EH (cell line): ENCODE data around the gene DIS3L2.
A peak's percentile ranks its signal among the peaks of the same experiment; 100 is the strongest.
"Not testable (repeated sequence)": the region's sequence is repeated elsewhere in the genome, so short reads cannot be mapped to it uniquely, and the experiment has no call there.

Experiments used
- DNase-seq: peaks from one replicate; pipeline ENCODE4 v3.0.0-alpha.2; 2015; ENCODE audit warnings: low read depth

The DIS3L2 gene

DNA sequence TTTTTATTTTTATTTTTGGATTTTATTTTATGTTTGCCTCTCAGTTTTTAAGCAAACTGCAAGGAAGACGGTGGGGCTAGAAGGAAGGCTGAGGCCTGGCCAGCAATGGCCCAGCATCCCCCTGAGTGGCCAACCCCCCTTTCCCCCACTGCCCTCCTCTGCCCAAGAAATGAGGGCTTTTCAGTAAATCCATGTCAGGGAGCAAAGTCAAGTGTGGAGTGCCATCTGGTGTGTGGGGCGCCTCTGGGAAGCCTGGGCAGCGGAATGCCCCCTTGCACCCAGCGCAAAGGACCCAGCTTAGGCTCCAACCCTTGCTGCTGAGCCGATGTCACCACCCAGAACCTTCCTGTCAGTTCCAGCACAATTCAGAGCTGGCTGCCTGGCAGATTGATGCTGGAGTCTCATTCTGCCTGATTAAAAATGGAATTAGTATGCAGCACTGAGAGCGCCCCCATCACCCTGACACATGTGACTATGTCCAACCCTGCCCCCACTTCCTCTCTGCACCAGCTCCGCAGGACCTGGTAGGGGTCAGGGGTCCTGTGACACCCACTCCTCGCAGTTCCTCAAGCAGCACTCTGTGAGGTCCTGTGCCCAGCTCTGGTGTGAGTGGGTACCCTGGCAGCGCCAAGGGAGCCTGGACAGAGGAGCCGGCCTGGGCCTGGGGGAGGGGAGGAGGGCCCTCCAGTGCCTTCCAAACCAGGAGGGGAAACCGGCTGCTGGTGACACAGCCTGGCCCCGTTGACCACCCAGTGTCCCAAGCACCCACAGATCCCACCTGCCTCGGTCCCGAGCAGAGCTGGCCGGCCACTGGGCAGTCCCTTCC lies 407.8 kb downstream of the DIS3L2 start:
- DNase-seq, result no peak

DNA sequence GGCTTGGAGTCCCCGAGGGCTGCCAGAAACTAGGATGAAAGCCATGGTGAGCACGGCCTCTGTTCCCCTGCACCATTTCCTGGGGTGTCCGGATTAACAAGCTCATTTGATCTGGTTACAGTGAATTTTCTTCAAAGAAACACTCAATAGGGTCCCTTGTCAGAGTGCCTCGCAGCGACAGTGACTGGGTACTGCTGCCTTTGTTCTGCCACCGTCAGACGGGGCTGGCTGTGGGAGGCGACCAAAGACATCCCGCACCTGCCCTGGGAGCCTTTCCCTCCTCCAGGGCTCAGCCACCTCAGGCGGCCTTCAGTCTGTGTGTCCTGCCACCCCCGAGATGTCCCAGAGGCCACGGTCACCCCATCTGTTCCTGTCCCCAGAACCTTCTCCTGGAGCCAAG lies 408.5 kb downstream of the DIS3L2 start:
- DNase-seq, result not testable (repeated sequence)

DNA sequence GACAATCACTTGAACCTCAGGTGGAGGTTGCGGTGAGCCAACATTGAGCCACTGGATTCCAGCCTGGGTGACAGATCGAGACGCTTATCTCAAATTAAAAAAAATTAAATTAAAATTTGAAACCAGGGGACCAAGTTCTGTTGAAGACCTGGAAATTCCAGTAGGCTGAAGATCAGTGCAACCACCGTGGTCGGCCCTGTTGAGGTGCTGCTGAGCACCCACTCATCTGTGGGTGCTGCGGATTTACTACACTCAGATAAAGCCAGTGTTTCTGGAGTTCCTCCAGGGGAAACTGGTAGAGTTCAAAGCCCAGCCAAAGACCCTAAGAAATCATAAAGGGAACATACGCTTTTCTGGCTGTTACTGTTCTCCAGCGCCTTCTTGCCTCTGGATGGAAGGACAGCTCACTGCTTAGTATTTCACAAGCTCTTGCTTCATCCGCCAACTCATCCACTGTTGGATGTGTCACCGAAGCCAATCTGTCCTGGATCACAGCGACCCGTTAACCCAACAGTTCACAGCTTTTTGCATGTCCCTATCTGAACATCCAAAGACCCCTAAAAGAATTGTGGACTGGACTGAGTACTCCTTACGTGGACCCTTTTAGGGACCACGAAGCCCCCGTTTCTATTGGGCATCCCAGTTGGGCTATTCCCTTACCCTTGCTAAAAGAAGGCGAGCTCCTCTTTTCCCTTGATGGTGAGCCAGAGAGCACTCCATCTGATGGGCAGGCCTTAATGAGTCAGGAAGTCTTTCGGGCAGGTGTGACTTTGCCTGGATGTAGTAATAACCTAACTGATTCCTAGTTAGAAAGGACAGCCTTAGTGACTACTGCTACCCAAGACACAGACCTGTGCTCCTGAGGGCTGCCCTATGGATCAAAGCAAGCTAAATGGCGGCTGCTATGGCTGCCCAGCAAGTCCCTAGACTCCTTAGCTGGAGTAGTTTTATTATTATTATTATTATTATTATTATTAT lies 411.0 kb downstream of the DIS3L2 start:
- DNase-seq, result peak; percentile 37

DNA sequence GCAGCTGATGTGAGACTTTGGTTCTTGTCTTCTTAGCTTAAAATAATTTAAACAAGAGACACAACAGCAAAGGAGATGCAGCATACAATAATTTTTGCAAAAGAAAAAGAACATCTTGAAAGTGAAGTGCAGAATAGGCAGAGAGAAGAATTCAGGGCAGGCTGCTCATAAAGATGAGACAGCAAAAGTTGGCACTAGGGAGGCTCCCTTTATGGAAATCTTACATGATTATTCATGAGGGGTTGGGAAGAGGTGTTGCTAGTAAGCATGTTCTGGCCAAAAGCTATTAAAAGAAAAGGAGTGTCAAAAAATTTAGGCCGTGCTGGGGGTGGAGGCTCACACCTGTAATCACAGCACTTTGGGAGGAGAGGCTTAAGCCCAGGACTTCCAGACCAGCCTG lies 412.8 kb downstream of the DIS3L2 start:
- no peak for DNase-seq

DNA sequence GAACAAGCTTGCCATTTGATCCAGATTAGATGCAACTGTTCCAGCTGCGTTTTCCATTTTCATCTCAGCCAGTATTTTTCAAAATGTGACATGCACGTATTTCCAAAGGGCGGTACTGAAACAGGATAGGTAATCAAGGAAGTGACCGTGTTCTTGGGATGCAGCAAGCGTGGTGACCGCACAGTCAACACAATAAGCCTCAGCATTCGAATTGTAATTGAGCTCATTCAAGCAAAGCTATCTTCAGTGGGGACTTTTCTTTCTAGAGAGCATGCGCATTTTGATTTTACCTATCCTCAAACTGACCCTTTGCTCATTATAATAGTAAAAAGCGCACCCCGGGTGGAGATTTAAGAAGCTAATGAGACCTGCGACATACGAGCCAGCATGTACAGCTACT lies 413.7 kb downstream of the DIS3L2 start:
- no peak for DNase-seq

DNA sequence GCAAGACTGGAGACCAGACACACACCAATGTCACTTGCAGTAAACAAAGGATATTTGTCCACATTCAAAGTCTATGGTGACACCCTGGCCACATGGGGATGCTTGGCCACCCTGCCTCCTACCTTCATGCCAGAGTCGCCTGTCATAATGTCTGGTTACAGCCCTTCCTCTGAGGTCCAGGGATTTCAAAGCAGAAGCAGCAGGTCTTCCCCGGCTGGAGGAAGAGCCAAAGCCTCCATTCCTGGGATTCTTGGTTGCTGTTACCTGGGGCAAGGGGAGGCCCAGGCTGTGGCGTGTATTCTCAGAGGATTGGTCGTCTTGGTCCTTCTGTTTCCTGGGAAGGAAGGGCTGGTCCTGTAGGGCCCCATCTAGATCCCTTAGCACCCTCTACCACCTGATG lies 414.7 kb downstream of the DIS3L2 start:
- DNase-seq, result no peak

DNA sequence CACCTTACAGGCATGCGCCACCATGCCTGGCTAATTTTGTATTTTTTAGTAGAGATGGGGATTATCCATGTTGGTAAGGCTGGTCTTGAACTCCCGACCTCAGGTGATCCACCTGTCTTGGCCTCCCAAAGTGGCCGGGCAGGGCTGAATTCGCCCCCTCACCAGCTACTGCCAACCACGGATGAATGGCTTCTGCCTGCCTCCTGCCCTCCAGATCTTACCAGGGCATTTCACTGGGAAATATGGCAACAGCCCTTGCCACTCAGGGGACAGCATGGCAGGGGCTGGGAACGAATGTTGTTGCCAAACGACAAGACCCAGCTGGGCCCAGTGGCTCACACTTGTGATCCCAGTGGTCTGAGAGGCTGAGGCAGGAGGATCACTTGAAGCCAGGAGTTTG lies 415.2 kb downstream of the DIS3L2 start:
- no peak for DNase-seq

DNA sequence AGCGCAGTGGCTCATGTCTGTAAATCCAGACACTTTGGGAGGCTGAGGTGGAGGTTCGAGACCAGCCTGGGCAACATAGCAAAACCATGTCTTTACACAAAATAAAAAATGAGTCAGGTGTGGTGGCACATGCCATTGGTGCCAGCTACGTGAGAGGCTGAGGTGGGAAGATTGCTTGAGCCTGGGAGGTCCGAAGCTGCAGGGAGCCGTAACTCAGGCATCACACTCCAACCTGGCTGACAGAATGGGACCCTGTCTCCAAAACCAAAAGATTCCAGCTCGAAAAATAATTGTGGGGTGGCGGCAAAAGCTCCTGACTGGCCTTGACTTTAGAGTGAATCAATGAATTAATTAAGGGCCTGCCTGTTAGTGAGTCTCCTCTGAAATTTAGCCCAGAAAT lies 415.8 kb downstream of the DIS3L2 start:
- no peak for DNase-seq

DNA sequence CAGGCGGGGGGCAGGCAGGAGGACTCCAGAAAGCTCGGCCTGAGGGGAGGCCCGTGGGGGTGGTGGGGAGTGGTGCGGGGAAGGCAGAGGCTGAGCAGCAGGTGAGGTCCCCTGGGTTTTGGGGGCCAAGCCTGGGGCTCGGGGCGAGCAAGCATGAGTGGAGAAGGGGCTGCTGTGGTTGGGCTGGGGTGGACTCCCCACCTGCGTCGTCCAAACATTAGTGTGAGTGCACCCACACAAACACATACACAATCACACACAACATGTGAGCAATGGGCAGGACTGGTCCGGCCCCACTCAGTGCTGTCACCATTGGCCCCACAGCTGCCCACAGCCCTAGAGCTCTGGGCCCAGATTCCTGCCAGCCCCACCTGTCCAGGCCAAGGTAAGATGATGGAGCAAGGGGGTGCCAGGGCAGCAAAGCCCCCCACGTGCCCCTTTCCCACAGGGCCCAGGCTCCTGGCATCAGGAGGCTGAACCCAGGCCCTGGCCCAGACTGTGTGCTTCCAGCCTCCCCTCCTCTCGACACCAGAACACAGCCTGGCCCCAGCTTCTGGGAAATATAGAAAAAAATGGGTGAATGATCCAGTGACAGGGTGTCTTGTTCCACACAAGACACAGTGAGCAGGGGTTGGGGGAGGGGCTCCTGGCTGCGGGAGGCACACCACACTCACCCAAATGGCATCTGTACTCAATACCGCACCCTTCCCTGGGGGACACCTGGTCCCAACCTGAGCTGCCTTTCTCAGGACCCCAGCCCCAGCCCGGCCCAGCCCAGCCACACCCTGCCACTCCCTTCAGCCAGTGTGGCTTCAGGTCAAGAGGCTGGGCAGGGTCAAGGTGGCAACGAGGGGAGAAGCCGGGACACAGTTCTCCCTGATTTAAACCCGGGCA lies 416.6 kb downstream of the DIS3L2 start:
- DNase-seq, result no peak

DNA sequence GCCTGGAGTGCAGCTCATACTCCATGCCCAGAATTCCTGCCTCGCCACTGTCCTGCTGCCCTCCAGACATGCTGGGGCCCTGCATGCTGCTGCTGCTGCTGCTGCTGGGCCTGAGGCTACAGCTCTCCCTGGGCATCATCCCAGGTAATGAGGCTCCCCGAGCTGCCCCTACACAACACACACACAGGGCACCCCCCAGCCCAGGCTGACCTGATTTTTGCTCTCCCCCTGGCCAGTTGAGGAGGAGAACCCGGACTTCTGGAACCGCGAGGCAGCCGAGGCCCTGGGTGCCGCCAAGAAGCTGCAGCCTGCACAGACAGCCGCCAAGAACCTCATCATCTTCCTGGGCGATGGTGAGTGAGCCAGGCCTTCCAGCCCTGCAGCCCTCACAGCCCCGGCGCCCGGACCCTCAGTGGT lies 417.2 kb downstream of the DIS3L2 start, which contains the start of gene ALPP:
ALPP (plus strand) TSS at position 17 of the 417 bp plus-strand sequence; CDS start at position 69, 52 bp downstream.
- DNase-seq, result not testable (repeated sequence)

DNA sequence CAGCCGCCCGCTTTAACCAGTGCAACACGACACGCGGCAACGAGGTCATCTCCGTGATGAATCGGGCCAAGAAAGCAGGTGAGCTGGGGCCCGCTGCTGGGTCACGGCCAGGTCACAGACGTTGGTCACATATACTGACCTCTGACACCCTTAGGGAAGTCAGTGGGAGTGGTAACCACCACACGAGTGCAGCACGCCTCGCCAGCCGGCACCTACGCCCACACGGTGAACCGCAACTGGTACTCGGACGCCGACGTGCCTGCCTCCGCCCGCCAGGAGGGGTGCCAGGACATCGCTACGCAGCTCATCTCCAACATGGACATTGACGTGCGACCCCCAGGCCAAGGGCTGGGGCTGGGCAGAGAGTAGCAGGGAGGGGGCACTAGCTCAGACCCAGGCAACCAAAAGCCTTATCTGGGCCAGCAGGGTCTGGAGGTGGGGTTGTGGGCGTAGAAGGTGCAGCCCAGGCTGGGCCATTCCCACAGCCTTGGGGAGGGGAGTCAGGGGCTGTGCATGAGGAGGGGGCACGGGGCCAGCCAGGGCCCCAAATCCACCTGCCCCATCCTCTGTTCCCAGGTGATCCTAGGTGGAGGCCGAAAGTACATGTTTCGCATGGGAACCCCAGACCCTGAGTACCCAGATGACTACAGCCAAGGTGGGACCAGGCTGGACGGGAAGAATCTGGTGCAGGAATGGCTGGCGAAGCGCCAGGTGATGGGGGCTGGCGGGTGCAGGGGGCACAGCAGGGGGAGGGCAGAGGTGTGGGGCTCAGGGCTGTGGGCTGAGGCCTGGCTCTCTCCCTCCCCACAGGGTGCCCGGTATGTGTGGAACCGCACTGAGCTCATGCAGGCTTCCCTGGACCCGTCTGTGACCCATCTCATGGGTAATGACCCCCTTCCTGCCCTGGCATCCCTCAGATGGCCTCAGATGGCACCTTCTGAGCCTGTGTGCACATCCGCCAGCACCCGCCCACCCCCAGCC lies 418.4 kb downstream of the DIS3L2 start:
- not testable (repeated sequence) for DNase-seq

DNA sequence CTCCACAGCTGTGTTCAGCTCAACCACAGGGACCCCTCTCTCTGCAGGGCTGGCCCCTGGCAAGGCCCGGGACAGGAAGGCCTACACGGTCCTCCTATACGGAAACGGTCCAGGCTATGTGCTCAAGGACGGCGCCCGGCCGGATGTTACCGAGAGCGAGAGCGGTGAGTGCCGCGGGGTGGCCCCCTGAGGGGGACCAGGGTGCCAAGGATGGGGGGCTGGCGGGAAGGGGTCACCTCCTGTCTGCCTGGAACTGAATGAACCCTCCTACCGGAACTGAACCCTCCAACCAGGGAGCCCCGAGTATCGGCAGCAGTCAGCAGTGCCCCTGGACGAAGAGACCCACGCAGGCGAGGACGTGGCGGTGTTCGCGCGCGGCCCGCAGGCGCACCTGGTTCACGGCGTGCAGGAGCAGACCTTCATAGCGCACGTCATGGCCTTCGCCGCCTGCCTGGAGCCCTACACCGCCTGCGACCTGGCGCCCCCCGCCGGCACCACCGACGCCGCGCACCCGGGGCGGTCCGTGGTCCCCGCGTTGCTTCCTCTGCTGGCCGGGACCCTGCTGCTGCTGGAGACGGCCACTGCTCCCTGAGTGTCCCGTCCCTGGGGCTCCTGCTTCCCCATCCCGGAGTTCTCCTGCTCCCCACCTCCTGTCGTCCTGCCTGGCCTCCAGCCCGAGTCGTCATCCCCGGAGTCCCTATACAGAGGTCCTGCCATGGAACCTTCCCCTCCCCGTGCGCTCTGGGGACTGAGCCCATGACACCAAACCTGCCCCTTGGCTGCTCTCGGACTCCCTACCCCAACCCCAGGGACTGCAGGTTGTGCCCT lies 419.9 kb downstream of the DIS3L2 start:
- not testable (repeated sequence) for DNase-seq

DNA sequence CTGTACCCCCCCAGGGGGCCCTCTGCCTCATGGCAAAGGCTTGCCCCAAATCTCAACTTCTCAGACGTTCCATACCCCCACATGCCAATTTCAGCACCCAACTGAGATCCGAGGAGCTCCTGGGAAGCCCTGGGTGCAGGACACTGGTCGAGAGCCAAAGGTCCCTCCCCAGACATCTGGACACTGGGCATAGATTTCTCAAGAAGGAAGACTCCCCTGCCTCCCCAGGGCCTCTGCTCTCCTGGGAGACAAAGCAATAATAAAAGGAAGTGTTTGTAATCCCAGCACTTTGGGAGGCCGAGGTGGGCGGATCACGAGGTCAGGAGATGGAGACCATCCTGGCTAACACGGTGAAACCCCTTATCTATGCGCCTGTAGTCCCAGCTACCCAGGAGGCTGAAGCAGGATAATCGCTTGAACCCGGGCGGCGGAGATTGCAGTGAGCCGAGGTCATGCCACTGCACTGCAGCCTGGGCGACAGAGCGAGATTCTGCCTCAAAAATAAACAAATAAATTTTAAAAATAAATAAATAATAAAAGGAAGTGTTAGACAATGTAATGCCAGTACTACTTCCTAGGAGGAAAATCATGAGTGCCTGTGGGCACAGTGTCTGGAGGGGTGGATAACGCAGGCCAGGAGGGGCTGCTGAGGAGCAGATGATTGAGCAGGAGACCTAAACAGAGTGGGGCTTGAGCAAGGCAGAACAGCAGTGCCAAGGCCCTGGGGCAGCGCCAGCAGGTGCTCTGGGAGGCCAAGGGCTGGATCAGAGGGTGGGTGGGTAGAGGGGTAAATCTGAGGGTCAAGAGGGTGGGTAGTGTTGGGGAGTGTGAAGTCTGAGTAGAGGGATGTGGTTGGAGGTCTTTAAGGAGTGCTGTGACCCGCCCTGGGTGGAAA lies 421.1 kb downstream of the DIS3L2 start:
- no peak for DNase-seq

DNA sequence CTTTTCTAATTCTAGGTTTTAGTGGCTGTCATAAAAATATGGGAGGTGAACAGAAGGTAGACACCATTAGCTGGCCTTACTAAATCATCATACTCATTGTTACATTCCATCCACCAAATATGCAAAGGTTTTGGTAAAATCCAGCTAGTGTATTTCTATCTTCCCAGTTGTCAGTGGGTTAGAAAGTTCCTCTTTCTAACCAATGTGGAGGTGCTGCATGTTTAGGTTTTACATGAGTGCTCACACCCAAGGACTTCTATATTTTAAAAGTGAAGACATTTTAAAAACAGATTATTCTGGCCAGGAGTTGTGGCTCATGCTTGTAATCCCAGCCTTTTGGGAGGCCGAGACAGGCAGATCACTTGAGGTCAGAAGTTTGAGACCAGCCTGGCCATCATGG lies 423.0 kb downstream of the DIS3L2 start:
- no peak for DNase-seq

DNA sequence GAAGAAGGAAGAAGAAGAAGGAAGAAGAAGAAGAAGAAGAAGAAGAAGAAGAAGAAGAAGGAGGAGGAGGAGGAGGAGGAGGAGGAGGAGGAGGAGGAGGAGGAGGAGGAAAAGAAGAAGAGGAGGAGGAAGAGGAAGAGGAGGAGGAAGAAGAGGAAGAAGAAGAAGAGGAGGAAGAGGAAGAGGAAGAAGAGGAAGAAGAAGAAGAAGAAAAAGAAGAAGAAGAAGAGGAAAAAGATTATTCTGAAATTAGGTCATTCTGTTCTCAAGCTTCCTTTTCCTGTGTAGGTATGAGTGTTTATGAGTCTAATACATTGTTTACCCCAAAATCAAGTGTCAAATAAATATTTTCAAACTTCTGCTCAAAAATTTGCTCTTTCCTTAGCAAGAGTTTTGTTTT lies 423.5 kb downstream of the DIS3L2 start:
- DNase-seq, result not testable (repeated sequence)

DNA sequence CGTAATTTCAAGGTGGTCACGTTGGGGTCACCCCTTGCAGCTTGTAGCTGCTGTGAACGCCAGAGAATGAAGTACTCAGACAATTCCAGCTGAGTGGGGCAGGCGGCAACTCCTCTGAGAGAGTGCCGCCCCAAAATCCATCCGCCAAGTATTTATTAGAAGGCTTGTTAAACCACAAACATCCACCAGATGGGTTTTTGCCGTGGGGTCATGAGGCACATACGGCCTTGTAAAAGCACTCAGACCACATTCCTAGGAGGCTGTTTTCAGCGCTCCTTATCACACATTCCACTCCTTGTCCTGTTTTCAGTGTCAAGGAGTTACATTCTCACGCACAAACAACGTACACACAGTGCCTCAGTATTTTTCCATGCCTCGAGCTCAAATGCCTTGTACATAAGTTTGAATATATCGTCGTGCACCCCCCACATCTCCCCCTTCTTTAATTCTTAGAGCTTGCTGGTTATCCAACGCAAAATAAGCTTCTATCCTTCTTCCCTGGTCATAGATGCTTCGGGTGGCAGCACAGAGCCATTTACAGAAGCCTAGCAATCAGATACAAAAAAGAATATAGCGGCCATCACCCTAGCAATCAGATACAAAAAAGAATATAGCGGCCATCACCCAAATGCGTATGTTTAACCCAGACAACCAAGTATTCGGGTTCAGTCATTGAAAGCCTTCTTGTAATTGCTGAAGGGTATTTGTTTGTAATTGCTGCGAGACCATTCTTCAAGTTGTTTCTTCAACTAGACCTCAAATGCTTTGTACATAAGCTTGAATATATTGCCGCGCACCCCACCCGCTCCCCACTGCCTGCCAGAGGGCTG lies 424.4 kb downstream of the DIS3L2 start:
- peak; percentile 99 for DNase-seq

DNA sequence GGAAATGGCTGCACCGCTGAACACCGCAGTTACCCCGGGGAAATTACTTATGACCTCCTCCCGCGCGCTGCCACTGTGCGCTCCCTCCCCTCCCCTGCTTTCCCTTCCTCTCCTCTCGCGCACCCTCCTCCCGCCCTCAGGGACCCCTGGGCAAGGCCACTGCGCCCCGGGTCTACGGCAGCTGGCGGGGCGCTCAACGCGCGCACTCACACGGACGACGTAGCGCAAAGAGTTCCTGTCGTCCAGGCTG lies 424.9 kb downstream of the DIS3L2 start:
- DNase-seq, result no peak
